Muscle of leg (tissue), 11 donors: ENCODE data around the gene GTF2A1. TPM values are rescaled to one million over a fixed set of nuclear protein-coding genes. Genes with fewer than 3 reads are reported as not detected.
"Not testable (repeated sequence)": the region's sequence is repeated elsewhere in the genome, so short reads cannot be mapped to it uniquely, and the experiment has no call there.

Experiments used
- DNase-seq: peaks from one replicate; pipeline ENCODE4 v3.0.0; 2013
- H3K27ac ChIP-seq: one replicate; pipeline ENCODE4 v1.5.1; 2013; ENCODE audit warnings: mild to moderate bottlenecking, low read length, control low read depth
- H3K27me3 ChIP-seq: one replicate; pipeline ENCODE4 v1.6.1; 2013; ENCODE audit warnings: low read length; ENCODE audit not compliant: control insufficient read depth, insufficient read depth
- H3K36me3 ChIP-seq: one replicate; pipeline ENCODE4 v1.6.1; 2013; ENCODE audit warnings: low read length; ENCODE audit not compliant: control insufficient read depth, insufficient read depth
- H3K4me1 ChIP-seq: one replicate; pipeline ENCODE4 v1.6.1; 2013; ENCODE audit warnings: low read length; ENCODE audit not compliant: control insufficient read depth, insufficient read depth
- H3K4me3 ChIP-seq: one replicate; pipeline ENCODE4 v1.5.1; 2013; ENCODE audit warnings: low read length, control low read depth
- H3K9me3 ChIP-seq: replicated peaks from 2 replicates; pipeline ENCODE4 v1.6.1; 2013; ENCODE audit warnings: low read depth, low read length; ENCODE audit not compliant: control insufficient read depth
- WGBS: methylation state at CpG from one replicate; pipeline ENCODE4 v1.1.5; 2013; ENCODE audit warnings: missing lambda C conversion rate; ENCODE audit not compliant: insufficient coverage; 5-methylcytosine and 5-hydroxymethylcytosine counted together
- polyA plus RNA-seq, 8 donors: library from polyadenylated mRNA; unstranded; fragments of 120-200 nt; gene quantifications; one replicate each; pipeline versions ENCODE4 v1.2.1 to v1.2.3, GENCODE V29; 2013; ENCODE audit warnings: inconsistent platforms in 1 of 8, low replicate concordance in 1 of 8; ENCODE audit not compliant: insufficient read length in 8 of 8, insufficient read depth in 1 of 8
- total RNA-seq: library from RNA; stranded (reverse); fragments of 120-200 nt; gene quantifications from one replicate; pipeline ENCODE4 v1.2.4, GENCODE V29; 2013

Gene GTF2A1
- total and polyA plus RNA-seq, 9 donors, result 12.1 to 24.3 (median 16.6) TPM

- no peak for DNase-seq
- Histone ChIP-seq H3K27me3 (no peaks in the 10 kb centered on the region), H3K27ac (no peak overlapping the region), H3K36me3 (no peaks in the 10 kb centered on the region), H3K4me1 (peaks cover 6% of the 10 kb centered on the region), H3K4me3 (no peak overlapping the region), H3K9me3 (no peaks in the 10 kb centered on the region)
- no CpG with 5 or more reads among the region's 2 CpGs for WGBS
These were observed 14.3 kb upstream of the GTF2A1 start for GRCh38 chr14:81235096-81235495.

- peaks cover 6% of the 10 kb centered on the region for H3K4me1 ChIP-seq
- H3K4me3 ChIP-seq, result no peak overlapping the region
- DNase-seq, result no peak
- no peaks in the 10 kb centered on the region for H3K27me3 ChIP-seq
- no peaks in the 10 kb centered on the region for H3K36me3 ChIP-seq
- H3K27ac ChIP-seq, result no peak overlapping the region
- H3K9me3 ChIP-seq, result no peaks in the 10 kb centered on the region
These were observed 13.5 kb upstream of the GTF2A1 start for GRCh38 chr14:81234278-81234677.

GRCh38 chr14:81233615-81234014 lies 12.9 kb upstream of the GTF2A1 start:
- Histone ChIP-seq H3K36me3 (no peaks in the 10 kb centered on the region), H3K27me3 (no peaks in the 10 kb centered on the region), H3K4me3 (no peak overlapping the region), H3K4me1 (peaks cover 6% of the 10 kb centered on the region), H3K9me3 (no peaks in the 10 kb centered on the region), H3K27ac (no peak overlapping the region)
- no peak for DNase-seq
- WGBS, result 80% methylated on average over 1 of the region's 1 CpG

GRCh38 chr14:81231540-81231939 lies 10.8 kb upstream of the GTF2A1 start:
- no peak for DNase-seq
- 88% methylated on average over 1 of the region's 1 CpG for whole genome bisulfite sequencing
- Histone ChIP-seq H3K36me3 (no peaks in the 10 kb centered on the region), H3K27ac (no peak overlapping the region), H3K9me3 (no peaks in the 10 kb centered on the region), H3K27me3 (no peaks in the 10 kb centered on the region), H3K4me1 (peaks cover 6% of the 10 kb centered on the region), H3K4me3 (no peak overlapping the region)

GRCh38 chr14:81224222-81224621 lies 3.5 kb upstream of the GTF2A1 start:
- Histone ChIP-seq H3K9me3 (no peaks in the 10 kb centered on the region), H3K27me3 (no peaks in the 10 kb centered on the region), H3K4me3 (no peak overlapping the region), H3K27ac (no peak overlapping the region), H3K4me1 (peaks cover 8% of the 10 kb centered on the region), H3K36me3 (no peaks in the 10 kb centered on the region)
- no CpG with 5 or more reads among the region's 1 CpG for whole genome bisulfite sequencing
- no peak for DNase-seq

- not testable (repeated sequence) for H3K4me1 ChIP-seq, H3K27ac ChIP-seq, H3K4me3 ChIP-seq, DNase-seq, H3K9me3 ChIP-seq, H3K27me3 ChIP-seq, H3K36me3 ChIP-seq
- 78% methylated on average over 5 of the region's 7 CpGs for WGBS
These were observed 3.0 kb upstream of the GTF2A1 start for GRCh38 chr14:81223788-81224187.

GRCh38 chr14:81222691-81223090 lies 1.9 kb upstream of the GTF2A1 start:
- Histone ChIP-seq H3K4me3 (no peak overlapping the region), H3K36me3 (no peaks in the 10 kb centered on the region), H3K4me1 (peaks cover 8% of the 10 kb centered on the region), H3K27ac (no peak overlapping the region), H3K9me3 (no peaks in the 10 kb centered on the region), H3K27me3 (no peaks in the 10 kb centered on the region)
- DNase-seq, result peak; percentile 38
- no CpG with 5 or more reads among the region's 2 CpGs for WGBS

GRCh38 chr14:81222126-81222525 lies 1.4 kb upstream of the GTF2A1 start:
- H3K9me3 ChIP-seq, result no peaks in the 10 kb centered on the region
- peaks cover 8% of the 10 kb centered on the region for H3K4me1 ChIP-seq
- DNase-seq, result peak; percentile 73
- H3K27me3 ChIP-seq, result no peaks in the 10 kb centered on the region
- peak overlapping the region; percentile 100 for H3K27ac ChIP-seq
- 73% methylated on average over 2 of the region's 5 CpGs for WGBS
- no peaks in the 10 kb centered on the region for H3K36me3 ChIP-seq
- no peak overlapping the region for H3K4me3 ChIP-seq

GRCh38 chr14:81221579-81222102 lies 882 bp upstream of the GTF2A1 start:
- Histone ChIP-seq H3K4me1 (peaks cover 8% of the 10 kb centered on the region), H3K4me3 (peak overlapping the region; percentile 78), H3K27ac (peak overlapping the region; percentile 100), H3K9me3 (no peaks in the 10 kb centered on the region), H3K36me3 (no peaks in the 10 kb centered on the region), H3K27me3 (no peaks in the 10 kb centered on the region)
- 43% methylated on average over 7 of the region's 16 CpGs for WGBS
- no peak for DNase-seq

GRCh38 chr14:81220580-81220829 lies 254 bp downstream of the GTF2A1 start:
- H3K27ac ChIP-seq, result peak overlapping the region; percentile 98
- peaks cover 4% of the 10 kb centered on the region for H3K36me3 ChIP-seq
- peaks cover 8% of the 10 kb centered on the region for H3K4me1 ChIP-seq
- H3K4me3 ChIP-seq, result peak overlapping the region; percentile 68
- DNase-seq, result no peak
- no peaks in the 10 kb centered on the region for H3K27me3 ChIP-seq
- no peaks in the 10 kb centered on the region for H3K9me3 ChIP-seq
- WGBS, result 2% methylated on average over 9 of the region's 13 CpGs
